ENCODE data around the gene SAMD4A.

SAMD4A gene

GRCh38 chr14:54691525-54692283, 124.8 kb downstream of the SAMD4A start:
- Histone ChIP-seq H3K4me3 (ENCODE audit: insufficient read depth, low read length, poor library complexity, severe bottlenecking) (no peak overlapping the region), H3K79me2 (ENCODE audit: insufficient read depth, low read length) (no peaks in the 10 kb centered on the region), H3K9ac (ENCODE audit: low read length) (no peak overlapping the region), H3K4me2 (ENCODE audit: low read depth, low read length, poor library complexity, severe bottlenecking) (no peak overlapping the region), H4K20me1 (ENCODE audit: low read depth, low read length) (no peaks in the 10 kb centered on the region), H3K27ac (ENCODE audit: low read depth, low read length) (no peak overlapping the region), H3K9me3 (ENCODE audit: insufficient read depth, low read length) (no peaks in the 10 kb centered on the region), H3K9me2 (replicated peaks; ENCODE audit: insufficient read depth, low read length) (no peaks in the 10 kb centered on the region), H2AFZ (ENCODE audit: low read depth, low read length, severe bottlenecking) (no peak overlapping the region), H3K27me3 (ENCODE audit: low read length) (no peaks in the 10 kb centered on the region), H3F3A (ENCODE audit: insufficient read depth) (no peaks in the 10 kb centered on the region), H3K36me3 (ENCODE audit: low read length) (no peaks in the 10 kb centered on the region)
- TF ChIP-seq EZH2phosphoT487 (conservative IDR thresholded peaks at IDR 0.05; ENCODE audit: low read length) (no peak), CTCF (IDR thresholded peaks at IDR 0.05; ENCODE audit: insufficient read depth, low read length, poor library complexity, severe bottlenecking) (peak; percentile 44)

DNA sequence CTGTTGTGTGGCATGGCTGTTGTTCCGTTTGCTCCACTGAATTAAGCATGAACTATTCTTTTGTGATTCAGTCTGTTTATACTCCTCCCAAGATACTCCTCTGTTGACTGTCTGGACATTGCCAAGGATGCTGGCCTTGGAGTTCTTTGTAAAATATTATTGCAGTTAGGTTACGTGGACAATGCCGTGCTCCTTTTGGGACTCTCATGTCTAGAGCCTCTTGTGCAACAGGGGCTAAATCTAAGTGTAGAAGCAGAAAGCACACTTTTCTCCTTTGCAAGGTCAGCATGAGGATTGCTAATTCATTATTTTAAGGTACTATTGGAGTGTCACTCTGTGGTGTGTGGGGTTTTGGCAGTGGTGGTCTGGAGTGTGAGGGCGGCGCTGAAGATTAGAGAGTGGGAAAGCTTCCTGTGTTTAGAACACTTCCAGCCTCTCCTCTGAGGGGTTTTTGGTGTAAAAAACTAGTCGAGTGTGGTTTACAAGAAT, 125.4 kb downstream of the SAMD4A start:
- H3F3A ChIP-seq (ENCODE audit: insufficient read depth): no peaks in the 10 kb centered on the region
- H3K27ac ChIP-seq (ENCODE audit: low read depth, low read length): no peak overlapping the region
- no peak for TF ChIP-seq CTCF (IDR thresholded peaks at IDR 0.05; ENCODE audit: insufficient read depth, low read length, poor library complexity, severe bottlenecking)
- no peak for TF ChIP-seq EZH2phosphoT487 (conservative IDR thresholded peaks at IDR 0.05; ENCODE audit: low read length)
- no peak overlapping the region for H3K9ac ChIP-seq (ENCODE audit: low read length)
- H3K36me3 ChIP-seq (ENCODE audit: low read length): no peaks in the 10 kb centered on the region
- H3K4me2 ChIP-seq (ENCODE audit: low read depth, low read length, poor library complexity, severe bottlenecking): no peak overlapping the region
- no peaks in the 10 kb centered on the region for H3K79me2 ChIP-seq (ENCODE audit: insufficient read depth, low read length)
- H3K9me3 ChIP-seq (ENCODE audit: insufficient read depth, low read length): no peaks in the 10 kb centered on the region
- no peak overlapping the region for H2AFZ ChIP-seq (ENCODE audit: low read depth, low read length, severe bottlenecking)
- no peaks in the 10 kb centered on the region for H4K20me1 ChIP-seq (ENCODE audit: low read depth, low read length)
- H3K4me3 ChIP-seq (ENCODE audit: insufficient read depth, low read length, poor library complexity, severe bottlenecking): no peak overlapping the region
- no peaks in the 10 kb centered on the region for H3K27me3 ChIP-seq (ENCODE audit: low read length)
- no peaks in the 10 kb centered on the region for H3K9me2 ChIP-seq (replicated peaks; ENCODE audit: insufficient read depth, low read length)

DNA sequence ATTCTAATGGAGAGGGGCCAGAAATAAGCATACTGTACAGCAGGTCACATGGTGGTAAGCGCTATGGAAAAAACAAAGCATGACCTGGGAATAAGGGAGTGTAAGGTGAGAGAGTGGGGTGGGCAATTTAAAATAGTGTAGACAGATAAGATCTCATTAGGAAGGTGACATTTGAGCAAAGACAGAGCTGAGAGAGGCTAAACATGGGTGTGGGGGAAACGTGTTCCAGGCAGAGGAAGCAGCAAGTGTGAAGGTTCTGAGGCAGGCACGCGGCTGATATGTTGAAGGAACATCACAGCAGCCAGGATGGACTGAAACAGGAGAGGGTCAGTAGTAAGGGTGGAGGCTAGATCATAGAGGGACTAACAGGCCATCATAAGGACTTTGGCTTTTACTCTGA, 126.8 kb downstream of the SAMD4A start:
- no peak overlapping the region for H3K4me2 ChIP-seq (ENCODE audit: low read depth, low read length, poor library complexity, severe bottlenecking)
- no peak overlapping the region for H3K27ac ChIP-seq (ENCODE audit: low read depth, low read length)
- H4K20me1 ChIP-seq (ENCODE audit: low read depth, low read length): no peaks in the 10 kb centered on the region
- no peaks in the 10 kb centered on the region for H3K9me2 ChIP-seq (replicated peaks; ENCODE audit: insufficient read depth, low read length)
- no peaks in the 10 kb centered on the region for H3K79me2 ChIP-seq (ENCODE audit: insufficient read depth, low read length)
- H3K4me3 ChIP-seq (ENCODE audit: insufficient read depth, low read length, poor library complexity, severe bottlenecking): no peak overlapping the region
- no peak overlapping the region for H2AFZ ChIP-seq (ENCODE audit: low read depth, low read length, severe bottlenecking)
- TF ChIP-seq CTCF (IDR thresholded peaks at IDR 0.05; ENCODE audit: insufficient read depth, low read length, poor library complexity, severe bottlenecking): no peak
- no peak for TF ChIP-seq EZH2phosphoT487 (conservative IDR thresholded peaks at IDR 0.05; ENCODE audit: low read length)
- H3K36me3 ChIP-seq (ENCODE audit: low read length): no peaks in the 10 kb centered on the region
- H3K9me3 ChIP-seq (ENCODE audit: insufficient read depth, low read length): no peaks in the 10 kb centered on the region
- no peaks in the 10 kb centered on the region for H3K27me3 ChIP-seq (ENCODE audit: low read length)
- no peak overlapping the region for H3K9ac ChIP-seq (ENCODE audit: low read length)
- H3F3A ChIP-seq (ENCODE audit: insufficient read depth): no peaks in the 10 kb centered on the region

Data from SU-DHL-6 (cell line).